Measurements from ENCODE around the gene GRID2IP. TPM values are rescaled to one million over a fixed set of nuclear protein-coding genes. Genes with fewer than 3 reads are reported as not detected.

GRID2IP gene
- total and polyA plus RNA-seq, 2 of the 8 experiments (the other 6 are each of a cell fraction or from before 2014, with no cell fraction given), result 0.80 to 1.3 TPM

DNA sequence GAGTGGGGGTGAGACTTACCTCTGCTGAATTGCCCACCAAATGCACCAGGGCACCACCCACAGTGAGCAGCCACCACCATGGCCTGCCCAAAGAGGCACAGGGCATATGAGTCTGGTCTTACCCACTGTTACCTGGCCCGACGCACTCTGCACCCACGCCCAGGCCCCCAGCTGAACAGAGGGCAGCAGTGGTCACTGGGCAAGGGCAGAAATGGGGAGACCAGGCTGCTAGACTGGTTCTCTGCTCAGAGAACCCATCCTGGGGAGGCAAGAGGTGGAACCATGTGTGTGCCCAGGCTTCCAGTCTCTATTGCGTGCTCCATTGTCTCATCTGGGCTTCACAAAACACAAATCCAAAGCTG lies 64.1 kb downstream of the GRID2IP start:
- Histone ChIP-seq H2BK5ac (ENCODE audit: low read depth, low read length) (no peak overlapping the region), H3K79me1 (ENCODE audit: low read depth, low read length) (peaks cover 2% of the 10 kb centered on the region; the same call in 1 of the 2 replicates)
- TF ChIP-seq SIX5 (IDR thresholded peaks at IDR 0.05; ENCODE audit: low read depth, low read length), result no peak
- TF ChIP-seq CEBPB (IDR thresholded peaks at IDR 0.05; ENCODE audit: low read depth, low read length), result no peak
- no peak for TF ChIP-seq POLR2A (IDR thresholded peaks at IDR 0.05; ENCODE audit: control extremely low read depth in 1 of 2, low read depth in 2 of 2, low read length in 2 of 2)
- TF ChIP-seq MAFK (IDR thresholded peaks at IDR 0.05; ENCODE audit: low read depth, low read length), result no peak
- no peak for TF ChIP-seq GABPA (IDR thresholded peaks at IDR 0.05; ENCODE audit: borderline replicate concordance, insufficient read depth, low read length)
- TF ChIP-seq, protein P1, sequence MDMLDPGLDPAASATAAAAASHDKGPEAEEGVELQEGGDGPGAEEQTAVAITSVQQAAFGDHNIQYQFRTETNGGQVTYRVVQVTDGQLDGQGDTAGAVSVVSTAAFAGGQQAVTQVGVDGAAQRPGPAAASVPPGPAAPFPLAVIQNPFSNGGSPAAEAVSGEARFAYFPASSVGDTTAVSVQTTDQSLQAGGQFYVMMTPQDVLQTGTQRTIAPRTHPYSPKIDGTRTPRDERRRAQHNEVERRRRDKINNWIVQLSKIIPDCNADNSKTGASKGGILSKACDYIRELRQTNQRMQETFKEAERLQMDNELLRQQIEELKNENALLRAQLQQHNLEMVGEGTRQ (IDR thresholded peaks at IDR 0.05; ENCODE audit: low read length), result no peak
- no peak for TF ChIP-seq BRCA1 (IDR thresholded peaks at IDR 0.05; ENCODE audit: low read depth, low read length)
- TF ChIP-seq POU5F1 (IDR thresholded peaks at IDR 0.05; ENCODE audit: low read depth, low read length), result no peak
- no peak for TF ChIP-seq BCL11A (IDR thresholded peaks at IDR 0.05; ENCODE audit: low read depth in 2 of 2, low read length in 2 of 2)
- no peak for TF ChIP-seq RFX5 (IDR thresholded peaks at IDR 0.05; ENCODE audit: borderline replicate concordance, low read depth, low read length)
- TF ChIP-seq CHD1 (IDR thresholded peaks at IDR 0.05; ENCODE audit: low read depth, low read length), result no peak

More for the DNA sequence above, 64.1 kb downstream of the GRID2IP start:
- H3K4me2 ChIP-seq (ENCODE audit: insufficient read depth in 1 of 2, low read depth in 2 of 2, low read length in 2 of 2), result no peak overlapping the region
- H3K9me3 ChIP-seq (ENCODE audit: insufficient read depth in 2 of 2, low read depth in 1 of 2, low read length in 1 of 2), result peaks cover 0 to 5% of the 10 kb centered on the region in 2 experiments; a peak in 2 of 4 replicates
- H4K20me1 ChIP-seq (replicated peaks in 1 of 2; ENCODE audit: control insufficient read depth in 1 of 2, insufficient read depth in 2 of 2, low read length in 2 of 2), result peaks cover 0 to 6% of the 10 kb centered on the region in 2 experiments
- CTCF ChIA-PET (ENCODE audit: partially characterized antibody), result interaction anchor here (0.9 kb wide), 1 partner anchor 9 kb away, joined by 3 read pairs; no protein-coding TSS in a partner anchor
- no peak overlapping the region for H3K4me3 ChIP-seq (ENCODE audit: extremely low read depth in 1 of 4, insufficient read depth in 2 of 4, low read depth in 3 of 4, low read length in 4 of 4)
- no peak overlapping the region for H3K23ac ChIP-seq (ENCODE audit: insufficient read length)
- peaks cover 0 to 3% (median 0%) of the 10 kb centered on the region in 4 experiments; a peak in 1 of 7 replicates for H3K27me3 ChIP-seq (replicated peaks in 1 of 4; ENCODE audit: control insufficient read depth in 3 of 4, extremely low read depth in 1 of 4, insufficient read depth in 3 of 4, low read length in 3 of 4)
- H3K18ac ChIP-seq (ENCODE audit: extremely low read depth, low read length), result no peak overlapping the region
- no peak overlapping the region for H2BK120ac ChIP-seq (replicated peaks; ENCODE audit: low read depth, low read length)
- peaks cover 0 to 3% (median 0%) of the 10 kb centered on the region in 4 experiments; a peak in 1 of 7 replicates for H3K4me1 ChIP-seq (replicated peaks in 1 of 4; ENCODE audit: control insufficient read depth in 3 of 4, insufficient read depth in 4 of 4, low read length in 3 of 4)
- 0 out of 2 replicates have a peak, but pooled peaks cover 3% of the 10 kb centered on the region for H3K23me2 ChIP-seq (ENCODE audit: low read depth, low read length)
- H4K5ac ChIP-seq (ENCODE audit: insufficient read length, low read depth, low read length), result no peak overlapping the region
- no peak overlapping the region for H2AFZ ChIP-seq (ENCODE audit: low read length)
- H2AK5ac ChIP-seq (ENCODE audit: low read depth, low read length), result no peak overlapping the region
- no peak for FAIRE-seq
- no peak overlapping the region for H2BK15ac ChIP-seq (ENCODE audit: low read length)
- H3K9ac ChIP-seq (replicated peaks in 1 of 4; ENCODE audit: extremely low read depth in 1 of 4, low read depth in 3 of 4, low read length in 3 of 4), result no peak overlapping the region
- H3K4ac ChIP-seq (replicated peaks; ENCODE audit: insufficient read length, low read depth, low read length), result no peak overlapping the region
- WGBS, 2 experiments (ENCODE audit: extremely low coverage in 1 of 2, insufficient coverage in 1 of 2, insufficient read length in 1 of 2, insufficient replicate concordance in 2 of 2, low coverage in 1 of 2, low lambda C conversion rate in 2 of 2, missing lambda C conversion rate in 1 of 2), result 86% methylated on average over 4 of the region's 4 CpGs; no CpG with 5 or more reads in 1 of the 2 experiments
- no peak overlapping the region for H4K91ac ChIP-seq (replicated peaks; ENCODE audit: insufficient read length, low read length)
- no peak overlapping the region for H3K14ac ChIP-seq (ENCODE audit: insufficient read length)
- POLR2A ChIA-PET (ENCODE audit: partially characterized antibody), result interaction anchor here (0.6 to 0.9 kb wide), 2 partner anchors 9 to 639 kb away, joined by 3 read pairs; no protein-coding TSS in a partner anchor
- peaks cover 0 to 13% of the 10 kb centered on the region in 2 experiments; a peak in 3 of 4 replicates for H3K79me2 ChIP-seq (ENCODE audit: control insufficient read depth in 1 of 2, insufficient read depth in 2 of 2, low read length in 2 of 2)
- H2BK20ac ChIP-seq (ENCODE audit: low read length), result no peak overlapping the region
- no peak overlapping the region for H3K56ac ChIP-seq (replicated peaks; ENCODE audit: insufficient read length, low read depth, low read length)
- H3K27ac ChIP-seq (ENCODE audit: low read depth, low read length), result no peak overlapping the region
- no peak overlapping the region for H4K8ac ChIP-seq (ENCODE audit: extremely low read depth, insufficient read depth, low read length)
- no peaks in the 10 kb centered on the region for H3K36me3 ChIP-seq (ENCODE audit: control insufficient read depth in 2 of 4, insufficient read depth in 4 of 4, low read length in 3 of 4)
- no peak for DNase-seq (ENCODE audit: low read depth in 1 of 2, low spot score in 2 of 2)
- no peak overlapping the region for H2BK12ac ChIP-seq (ENCODE audit: low read depth, low read length)
